SK-N-SH (cell line): Measurements from ENCODE around the gene STAG3.

Source experiments
- CTCF ChIP-seq: fragments of 200-600 bp; sonication (generic); IDR thresholded peaks from 2 replicates; pipeline ENCODE4 v1.6.1; 2017; ENCODE audit warnings: antibody characterized with exemption, mild to moderate bottlenecking, moderate library complexity
- TF ChIP-seq, protein P1 (sequence below): fragments of 150-350 bp; IDR thresholded peaks from 2 replicates; pipeline ENCODE4 v1.6.1; 2017; ENCODE audit warnings: antibody characterized with exemption, low read length, low read depth, borderline replicate concordance

GRCh38 chr7:100210805-100211204 is 33.1 kb downstream of the STAG3 start:
- TF ChIP-seq, protein P1, sequence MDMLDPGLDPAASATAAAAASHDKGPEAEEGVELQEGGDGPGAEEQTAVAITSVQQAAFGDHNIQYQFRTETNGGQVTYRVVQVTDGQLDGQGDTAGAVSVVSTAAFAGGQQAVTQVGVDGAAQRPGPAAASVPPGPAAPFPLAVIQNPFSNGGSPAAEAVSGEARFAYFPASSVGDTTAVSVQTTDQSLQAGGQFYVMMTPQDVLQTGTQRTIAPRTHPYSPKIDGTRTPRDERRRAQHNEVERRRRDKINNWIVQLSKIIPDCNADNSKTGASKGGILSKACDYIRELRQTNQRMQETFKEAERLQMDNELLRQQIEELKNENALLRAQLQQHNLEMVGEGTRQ = no peak
- TF ChIP-seq CTCF = no peak
